OCI-LY1 (cell line): ENCODE results near the gene BORCS8.

Experiments
- H2AFZ ChIP-seq: fragments of 200-600 bp; sonication (generic), shearing (Covaris generic); 2 replicates; pipeline ENCODE4 v1.6.0; 2014; ENCODE audit warnings: antibody characterized with exemption, mild to moderate bottlenecking, low read length
- H3F3A ChIP-seq: fragments of 200-600 bp; sonication (generic), shearing (Covaris generic); 2 replicates; pipeline ENCODE4 v1.6.0; 2014; ENCODE audit warnings: mild to moderate bottlenecking, antibody characterized with exemption, low read length, moderate library complexity; ENCODE audit not compliant: insufficient read depth
- H3K27ac ChIP-seq: fragments of 200-600 bp; sonication (generic); 2 replicates; pipeline ENCODE4 v1.5.1; 2014; ENCODE audit warnings: low read length, mixed run types, mild to moderate bottlenecking, low read depth; ENCODE audit not compliant: poor library complexity, severe bottlenecking
- H3K27me3 ChIP-seq: fragments of 200-600 bp; sonication (generic); 2 replicates; pipeline ENCODE4 v1.6.0; 2014; ENCODE audit warnings: antibody characterized with exemption, mild to moderate bottlenecking, low read length, moderate library complexity; ENCODE audit not compliant: insufficient read depth
- H3K36me3 ChIP-seq: fragments of 200-600 bp; sonication (generic); 2 replicates; pipeline ENCODE4 v1.6.1; 2014; ENCODE audit warnings: mild to moderate bottlenecking, antibody characterized with exemption, low read length, moderate library complexity, mixed read lengths; ENCODE audit not compliant: insufficient read depth
- H3K4me1 ChIP-seq: fragments of 200-600 bp; sonication (generic); 2 replicates; pipeline ENCODE4 v1.5.1; 2014; ENCODE audit warnings: mild to moderate bottlenecking, low read length, moderate library complexity; ENCODE audit not compliant: insufficient read depth, severe bottlenecking
- H3K4me2 ChIP-seq: fragments of 200-600 bp; sonication (generic), shearing (Covaris generic); 2 replicates; pipeline ENCODE4 v1.6.1; 2014; ENCODE audit warnings: low read length
- H3K4me3 ChIP-seq: fragments of 200-600 bp; sonication (generic); 2 replicates; pipeline ENCODE4 v1.5.1; 2014; ENCODE audit warnings: low read length, low read depth, mild to moderate bottlenecking, mixed read lengths; ENCODE audit not compliant: poor library complexity, severe bottlenecking
- H3K79me2 ChIP-seq: fragments of 200-600 bp; shearing (Covaris generic); 2 replicates; pipeline ENCODE4 v1.6.1; 2016; ENCODE audit warnings: mixed run types, low read length, mixed read lengths; ENCODE audit not compliant: insufficient read depth
- H3K9ac ChIP-seq: fragments of 200-600 bp; sonication (generic), shearing (Covaris generic); 2 replicates; pipeline ENCODE4 v1.6.1; 2014; ENCODE audit warnings: mild to moderate bottlenecking, low read length, mixed read lengths
- H3K9me2 ChIP-seq: fragments of 200-600 bp; sonication (generic), shearing (Covaris generic); 2 replicates; pipeline ENCODE4 v1.6.1; 2014; ENCODE audit warnings: low read depth, mild to moderate bottlenecking, low read length, mixed read lengths
- H3K9me3 ChIP-seq: fragments of 200-600 bp; shearing (Covaris generic); 2 replicates; pipeline ENCODE4 v1.6.1; 2014; ENCODE audit warnings: low read length, mixed read lengths
- H4K20me1 ChIP-seq: fragments of 200-600 bp; sonication (generic), shearing (Covaris generic); 2 replicates; pipeline ENCODE4 v1.6.0; 2016; ENCODE audit warnings: mild to moderate bottlenecking, low read length; ENCODE audit not compliant: insufficient read depth
- EZH2 ChIP-seq: fragments of 200-600 bp; sonication (generic), shearing (Covaris generic); IDR thresholded peaks from 2 replicates; pipeline ENCODE4 v1.8.0; 2017; ENCODE audit warnings: borderline replicate concordance, mixed run types, mild to moderate bottlenecking, antibody characterized with exemption, low read length, moderate library complexity, mixed read lengths
- TF ChIP-seq, protein P1 (sequence below): fragments of 200-600 bp; sonication (generic), shearing (Covaris generic); IDR thresholded peaks from 2 replicates; pipeline ENCODE4 v1.5.1; 2017; ENCODE audit warnings: mild to moderate bottlenecking, antibody characterized with exemption, low read length, moderate library complexity, mixed read lengths

Gene BORCS8

DNA sequence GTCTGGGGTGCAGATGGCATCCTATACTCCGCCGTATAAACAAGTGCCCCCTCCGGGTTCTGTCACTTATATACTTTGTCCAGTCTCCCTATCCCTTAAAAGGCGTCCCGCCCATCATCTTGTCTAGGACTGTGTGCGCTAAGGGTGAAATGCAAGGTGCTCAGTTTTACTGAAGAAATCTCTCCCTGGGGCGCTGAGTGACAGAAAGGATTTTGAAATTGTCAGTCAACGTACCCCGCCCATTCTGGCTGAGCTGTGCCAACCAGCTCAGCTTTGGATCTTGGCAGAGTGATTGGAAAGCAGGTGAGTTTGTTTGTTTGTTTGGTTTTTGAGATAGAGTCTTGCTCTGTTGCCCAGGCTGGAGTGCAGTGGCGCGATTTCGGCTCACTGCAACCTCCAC lies 49.6 kb downstream of the BORCS8 start:
- Histone ChIP-seq H3K27me3 (no peaks in the 10 kb centered on the region), H3K4me2 (no peak overlapping the region), H3F3A (no peaks in the 10 kb centered on the region), H3K36me3 (peaks cover 20% of the 10 kb centered on the region; the same call in 1 of the 2 replicates), H2AFZ (no peak overlapping the region), H3K79me2 (no peaks in the 10 kb centered on the region), H3K9me3 (no peaks in the 10 kb centered on the region), H3K9me2 (no peaks in the 10 kb centered on the region), H4K20me1 (no peaks in the 10 kb centered on the region), H3K4me3 (no peak overlapping the region), H3K9ac (no peak overlapping the region), H3K27ac (no peak overlapping the region), H3K4me1 (peaks cover 4% of the 10 kb centered on the region)
- TF ChIP-seq, protein P1, sequence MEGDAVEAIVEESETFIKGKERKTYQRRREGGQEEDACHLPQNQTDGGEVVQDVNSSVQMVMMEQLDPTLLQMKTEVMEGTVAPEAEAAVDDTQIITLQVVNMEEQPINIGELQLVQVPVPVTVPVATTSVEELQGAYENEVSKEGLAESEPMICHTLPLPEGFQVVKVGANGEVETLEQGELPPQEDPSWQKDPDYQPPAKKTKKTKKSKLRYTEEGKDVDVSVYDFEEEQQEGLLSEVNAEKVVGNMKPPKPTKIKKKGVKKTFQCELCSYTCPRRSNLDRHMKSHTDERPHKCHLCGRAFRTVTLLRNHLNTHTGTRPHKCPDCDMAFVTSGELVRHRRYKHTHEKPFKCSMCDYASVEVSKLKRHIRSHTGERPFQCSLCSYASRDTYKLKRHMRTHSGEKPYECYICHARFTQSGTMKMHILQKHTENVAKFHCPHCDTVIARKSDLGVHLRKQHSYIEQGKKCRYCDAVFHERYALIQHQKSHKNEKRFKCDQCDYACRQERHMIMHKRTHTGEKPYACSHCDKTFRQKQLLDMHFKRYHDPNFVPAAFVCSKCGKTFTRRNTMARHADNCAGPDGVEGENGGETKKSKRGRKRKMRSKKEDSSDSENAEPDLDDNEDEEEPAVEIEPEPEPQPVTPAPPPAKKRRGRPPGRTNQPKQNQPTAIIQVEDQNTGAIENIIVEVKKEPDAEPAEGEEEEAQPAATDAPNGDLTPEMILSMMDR: no peak
- TF ChIP-seq EZH2: no peak

DNA sequence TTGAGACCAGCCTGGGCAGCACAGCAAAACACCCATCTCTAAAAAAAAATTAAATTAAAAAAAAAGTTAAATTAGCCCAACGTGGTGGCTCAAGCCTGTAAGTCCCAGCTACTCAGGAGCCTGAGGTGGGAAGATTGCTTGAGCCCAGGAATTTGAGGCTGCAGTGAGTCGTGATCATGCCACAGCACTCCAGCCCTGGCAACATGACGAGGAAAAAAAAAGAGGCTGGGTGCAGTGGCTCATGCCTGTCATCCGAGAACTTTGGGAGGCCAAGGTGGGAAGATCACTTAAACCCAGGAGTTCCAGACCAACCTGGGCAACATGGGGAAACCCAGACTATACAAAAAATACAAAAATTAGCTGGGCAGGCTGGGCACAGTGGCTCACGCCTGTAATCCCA lies 51.5 kb downstream of the BORCS8 start:
- Histone ChIP-seq H2AFZ (no peak overlapping the region), H3K27me3 (no peaks in the 10 kb centered on the region), H3K9me2 (no peaks in the 10 kb centered on the region), H4K20me1 (no peaks in the 10 kb centered on the region), H3K9me3 (no peaks in the 10 kb centered on the region), H3K9ac (no peak overlapping the region), H3K27ac (no peak overlapping the region), H3K4me2 (no peak overlapping the region), H3K36me3 (0 out of 2 replicates have a peak, but pooled peaks cover 4% of the 10 kb centered on the region), H3F3A (no peaks in the 10 kb centered on the region), H3K4me1 (peaks cover 13% of the 10 kb centered on the region), H3K4me3 (no peak overlapping the region), H3K79me2 (no peaks in the 10 kb centered on the region)
- TF ChIP-seq, protein P1: no peak
- TF ChIP-seq EZH2: no peak

GRCh38 chr19:19139876-19140229 lies 52.1 kb downstream of the BORCS8 start:
- Histone ChIP-seq H3K27ac (no peak overlapping the region), H3K36me3 (no peaks in the 10 kb centered on the region), H3K4me1 (peaks cover 19% of the 10 kb centered on the region), H4K20me1 (no peaks in the 10 kb centered on the region), H3F3A (no peaks in the 10 kb centered on the region), H3K27me3 (no peaks in the 10 kb centered on the region), H3K79me2 (no peaks in the 10 kb centered on the region), H3K9me3 (no peaks in the 10 kb centered on the region), H3K4me2 (no peak overlapping the region), H3K9ac (no peak overlapping the region), H3K9me2 (no peaks in the 10 kb centered on the region), H3K4me3 (no peak overlapping the region), H2AFZ (no peak overlapping the region)
- no peak for TF ChIP-seq EZH2
- TF ChIP-seq, protein P1: no peak
